Measurements from ENCODE around the gene CACNA1G.
A peak's percentile ranks its signal among the peaks of the same experiment; 100 is the strongest.

GRCh38 chr17:50533720-50534148 lies 26.8 kb upstream of the CACNA1G start:
- TF ChIP-seq GATA2 (IDR thresholded peaks at IDR 0.05; ENCODE audit: low read depth, low read length) (peak; percentile 77), GATA3 (IDR thresholded peaks at IDR 0.05; ENCODE audit: low read depth, low read length) (no peak)

Data from SH-SY5Y (cell line).